GM23338 (cell line): ENCODE data around the gene OPRM1. TPM values are rescaled to one million over a fixed set of nuclear protein-coding genes. Genes with fewer than 3 reads are reported as not detected.

ENCODE experiments used
- ATAC-seq: fragments of 200-7000 bp; cut with Tn5 transposase; 3 replicates; pipeline ENCODE4 v1.9.1; 2020
- DNase-seq: peaks from one replicate; pipeline ENCODE4 v3.0.0-alpha.2; 2015; ENCODE audit warnings: low spot score
- H2AFZ ChIP-seq: fragments of 200-600 bp; sonication (generic); 2 replicates; pipeline ENCODE4 v1.8.0; 2016; ENCODE audit warnings: antibody characterized with exemption, mild to moderate bottlenecking, moderate library complexity
- H3F3A ChIP-seq: fragments of 200-600 bp; sonication (generic); replicated peaks from 2 replicates; pipeline ENCODE4 v1.8.0; 2017; ENCODE audit warnings: antibody characterized with exemption, mixed run types, low read depth
- H3K27ac ChIP-seq: fragments of 200-600 bp; sonication (generic); 2 replicates; pipeline ENCODE4 v1.6.1; 2016; ENCODE audit warnings: low read depth
- H3K27me3 ChIP-seq: fragments of 200-600 bp; sonication (generic); 2 replicates; pipeline ENCODE4 v1.8.0; 2016; ENCODE audit warnings: mild to moderate bottlenecking, mixed run types, moderate library complexity; ENCODE audit not compliant: insufficient read depth
- H3K36me3 ChIP-seq: fragments of 200-600 bp; sonication (generic); 2 replicates; pipeline ENCODE4 v1.8.0; 2016; ENCODE audit warnings: mild to moderate bottlenecking; ENCODE audit not compliant: insufficient read depth
- H3K4me1 ChIP-seq: fragments of 200-600 bp; sonication (generic); 2 replicates; pipeline ENCODE4 v1.8.0; 2016; ENCODE audit warnings: mild to moderate bottlenecking, moderate library complexity; ENCODE audit not compliant: insufficient read depth
- H3K4me2 ChIP-seq: fragments of 200-600 bp; sonication (generic); 2 replicates; pipeline ENCODE4 v1.7.1; 2017; ENCODE audit warnings: mixed run types
- H3K4me3 ChIP-seq: fragments of 200-600 bp; sonication (generic); 2 replicates; pipeline ENCODE4 v1.6.1; 2016; ENCODE audit warnings: mixed run types
- H3K79me2 ChIP-seq: fragments of 200-600 bp; sonication (generic); replicated peaks from 2 replicates; pipeline ENCODE4 v1.8.0; 2017; ENCODE audit warnings: mild to moderate bottlenecking; ENCODE audit not compliant: insufficient read depth
- H3K9me2 ChIP-seq: fragments of 200-600 bp; sonication (generic); 2 replicates; pipeline ENCODE4 v1.8.0; 2017; ENCODE audit not compliant: insufficient read depth
- H4K20me1 ChIP-seq: fragments of 200-600 bp; sonication (generic); replicated peaks from 2 replicates; pipeline ENCODE4 v1.8.0; 2017; ENCODE audit warnings: mild to moderate bottlenecking; ENCODE audit not compliant: insufficient read depth
- H3K27ac Mint-ChIP-seq: 2 replicates; pipeline ENCODE4 v1.8.0; 2020; ENCODE audit warnings: inconsistent platforms, mild to moderate bottlenecking, moderate library complexity, mixed read lengths
- H3K27me3 Mint-ChIP-seq: 3 replicates; pipeline ENCODE4 v1.8.0; 2022; ENCODE audit warnings: low read depth, mild to moderate bottlenecking, moderate library complexity, mixed read lengths, inconsistent platforms; ENCODE audit not compliant: insufficient read depth, poor library complexity
- H3K36me3 Mint-ChIP-seq: 3 replicates; pipeline ENCODE4 v1.8.0; 2021; ENCODE audit warnings: low read depth, mild to moderate bottlenecking, inconsistent platforms, moderate library complexity, mixed read lengths
- H3K4me1 Mint-ChIP-seq: 3 replicates; pipeline ENCODE4 v1.8.0; 2020; ENCODE audit warnings: mild to moderate bottlenecking, inconsistent platforms, mixed read lengths
- H3K4me3 Mint-ChIP-seq: 3 replicates; pipeline ENCODE4 v1.8.0; 2021; ENCODE audit warnings: moderate library complexity, mild to moderate bottlenecking, inconsistent platforms, mixed read lengths
- H3K9me3 Mint-ChIP-seq: 3 replicates; pipeline ENCODE4 v1.8.0; 2020; ENCODE audit warnings: moderate library complexity, mild to moderate bottlenecking, inconsistent platforms, mixed read lengths
- CREB1 ChIP-seq: fragments of 250-450 bp; sonication (Bioruptor Pico); IDR thresholded peaks from 2 replicates; pipeline ENCODE4 v1.5.0; 2020; ENCODE audit warnings: low read depth, mild to moderate bottlenecking, moderate library complexity
- EZH2 ChIP-seq: fragments of 200-600 bp; sonication (generic); IDR thresholded peaks from one replicate; pipeline ENCODE4 v1.8.0; 2017; ENCODE audit warnings: antibody characterized with exemption, mild to moderate bottlenecking, low read depth; ENCODE audit not compliant: unreplicated experiment
- EZH2phosphoT487 ChIP-seq: fragments of 200-600 bp; sonication (generic); IDR thresholded peaks from one replicate; pipeline ENCODE4 v1.8.1; 2018; ENCODE audit warnings: antibody characterized with exemption; ENCODE audit not compliant: unreplicated experiment
- REST ChIP-seq: IDR thresholded peaks from one replicate; pipeline ENCODE4 v1.6.1; 2018; ENCODE audit warnings: antibody characterized with exemption; ENCODE audit not compliant: unreplicated experiment
- polyA plus RNA-seq: library from polyadenylated mRNA; unstranded; fragments of >200 nt; fragmentation: Nextera tagmentation; extraction: Ambion mirVana; gene quantifications from 2 replicates; pipeline ENCODE4 v1.2.1, GENCODE V29; 2016
- total RNA-seq: library from RNA; depleted of rRNA; stranded (reverse); fragments of >200 nt; shearing (Covaris generic); gene quantifications from 2 replicates; pipeline ENCODE4 v1.2.3, GENCODE V29; 2014
- TF ChIP-seq, protein P1 (sequence below), 2 experiments: fragments of 200-600 bp in 1 of 2; sonication (generic) in 1 of 2; conservative IDR thresholded peaks; 2 replicates each; pipeline versions ENCODE4 v1.5.1 to v1.6.1; 2016 to 2017; ENCODE audit warnings: antibody characterized with exemption in 2 of 2, low read depth in 2 of 2, mild to moderate bottlenecking in 2 of 2, moderate library complexity in 1 of 2

Gene OPRM1
- total and polyA plus RNA-seq, 2 experiments from 2014 or later = 0.52 TPM; not detected in 1

DNA sequence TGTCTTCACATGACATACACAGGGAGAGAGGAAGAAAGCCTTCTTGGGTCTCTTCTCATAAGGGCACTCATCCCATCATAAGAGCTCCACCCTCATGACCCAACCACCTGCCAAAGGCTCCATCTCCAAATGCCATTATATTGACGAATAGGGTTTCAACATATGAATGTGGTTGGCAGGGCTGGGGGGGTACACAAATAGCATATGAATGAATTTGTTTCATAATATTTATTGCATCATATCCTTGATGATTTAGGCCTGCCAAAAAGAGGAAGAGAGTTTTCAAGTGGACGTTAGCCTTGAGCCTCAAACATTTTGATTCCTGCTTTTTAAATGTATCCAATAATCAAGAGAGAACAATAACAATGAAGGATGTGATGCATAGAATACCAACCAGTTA, 26.2 kb upstream of the OPRM1 start (continued):
- no peak for TF ChIP-seq REST

DNA sequence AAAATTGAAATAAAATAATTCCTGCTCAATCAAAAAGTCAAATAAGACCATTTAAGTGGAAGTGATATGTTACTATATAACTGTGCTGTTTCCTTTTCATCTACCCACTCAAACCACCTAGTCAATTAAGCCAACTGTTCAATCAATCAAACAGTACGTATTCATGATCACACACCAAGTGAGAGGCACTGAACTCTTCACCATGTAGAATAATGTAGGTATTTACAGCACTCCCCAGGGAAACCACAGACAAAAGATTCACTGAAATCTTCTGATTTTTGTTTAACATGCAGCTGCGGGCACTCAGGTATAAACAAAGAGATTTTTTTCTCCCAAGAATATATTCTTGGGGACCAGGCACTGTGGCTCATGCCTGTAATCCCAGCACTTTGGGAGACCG, 21.3 kb upstream of the OPRM1 start:
- H3K27ac ChIP-seq = no peak overlapping the region
- ATAC-seq (no peak), DNase-seq (no peak)
- no peak overlapping the region for H3K4me2 ChIP-seq
- Mint-ChIP-seq H3K4me3 (no peak overlapping the region), H3K27ac (no peak overlapping the region), H3K27me3 (peaks cover 2% of the 10 kb centered on the region), H3K9me3 (no peaks in the 10 kb centered on the region), H3K36me3 (no peaks in the 10 kb centered on the region), H3K4me1 (peaks cover 3% of the 10 kb centered on the region; the same call in 1 of the 3 replicates)
- no peaks in the 10 kb centered on the region for H3K4me1 ChIP-seq
- H3F3A ChIP-seq = no peaks in the 10 kb centered on the region
- H3K36me3 ChIP-seq = no peaks in the 10 kb centered on the region
- H3K9me2 ChIP-seq = 0 out of 2 replicates have a peak, but pooled peaks cover 3% of the 10 kb centered on the region
- H3K79me2 ChIP-seq = no peaks in the 10 kb centered on the region
- H4K20me1 ChIP-seq = no peaks in the 10 kb centered on the region
- no peak overlapping the region for H2AFZ ChIP-seq
- H3K4me3 ChIP-seq = no peak overlapping the region
- TF ChIP-seq CREB1 (CRISPR knock-in tag) = no peak
- no peak for TF ChIP-seq EZH2phosphoT487
- no peaks in the 10 kb centered on the region for H3K27me3 ChIP-seq

- no peaks in the 10 kb centered on the region for H3F3A ChIP-seq
- H3K36me3 ChIP-seq = no peaks in the 10 kb centered on the region
- H3K4me3 ChIP-seq = no peak overlapping the region
- no peaks in the 10 kb centered on the region for H3K4me1 Mint-ChIP-seq
- peaks cover 3% of the 10 kb centered on the region for H3K27me3 Mint-ChIP-seq
- H3K4me3 Mint-ChIP-seq = no peak overlapping the region
- H3K4me1 ChIP-seq = no peaks in the 10 kb centered on the region
- H3K27me3 ChIP-seq = no peaks in the 10 kb centered on the region
- H3K79me2 ChIP-seq = no peaks in the 10 kb centered on the region
- no peaks in the 10 kb centered on the region for H3K9me3 Mint-ChIP-seq
- no peak overlapping the region for H2AFZ ChIP-seq
- H3K27ac Mint-ChIP-seq = no peak overlapping the region
- H4K20me1 ChIP-seq = no peaks in the 10 kb centered on the region
- no peak overlapping the region for H3K27ac ChIP-seq
- DNase-seq = no peak
- no peak overlapping the region for H3K4me2 ChIP-seq
- ATAC-seq = no peak
- no peaks in the 10 kb centered on the region for H3K36me3 Mint-ChIP-seq
- peaks cover 4% of the 10 kb centered on the region; the same call in 1 of the 2 replicates for H3K9me2 ChIP-seq
- TF ChIP-seq, protein P1, sequence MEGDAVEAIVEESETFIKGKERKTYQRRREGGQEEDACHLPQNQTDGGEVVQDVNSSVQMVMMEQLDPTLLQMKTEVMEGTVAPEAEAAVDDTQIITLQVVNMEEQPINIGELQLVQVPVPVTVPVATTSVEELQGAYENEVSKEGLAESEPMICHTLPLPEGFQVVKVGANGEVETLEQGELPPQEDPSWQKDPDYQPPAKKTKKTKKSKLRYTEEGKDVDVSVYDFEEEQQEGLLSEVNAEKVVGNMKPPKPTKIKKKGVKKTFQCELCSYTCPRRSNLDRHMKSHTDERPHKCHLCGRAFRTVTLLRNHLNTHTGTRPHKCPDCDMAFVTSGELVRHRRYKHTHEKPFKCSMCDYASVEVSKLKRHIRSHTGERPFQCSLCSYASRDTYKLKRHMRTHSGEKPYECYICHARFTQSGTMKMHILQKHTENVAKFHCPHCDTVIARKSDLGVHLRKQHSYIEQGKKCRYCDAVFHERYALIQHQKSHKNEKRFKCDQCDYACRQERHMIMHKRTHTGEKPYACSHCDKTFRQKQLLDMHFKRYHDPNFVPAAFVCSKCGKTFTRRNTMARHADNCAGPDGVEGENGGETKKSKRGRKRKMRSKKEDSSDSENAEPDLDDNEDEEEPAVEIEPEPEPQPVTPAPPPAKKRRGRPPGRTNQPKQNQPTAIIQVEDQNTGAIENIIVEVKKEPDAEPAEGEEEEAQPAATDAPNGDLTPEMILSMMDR (conservative IDR thresholded peaks at IDR 0.05; ENCODE audit: low read depth in 2 of 2) = no peak
- TF ChIP-seq REST (no peak), EZH2 (no peak), EZH2phosphoT487 (no peak)
These were observed 8.4 kb upstream of the OPRM1 start for GRCh38 chr6:154030646-154031045.
